ENCODE data around the gene ABCC2.
"Not testable (repeated sequence)": the region's sequence is repeated elsewhere in the genome, so short reads cannot be mapped to it uniquely, and the experiment has no call there.

Gene ABCC2

GRCh38 chr10:99743841-99744240 lies 38.6 kb upstream of the ABCC2 start:
- H3K4me3 ChIP-seq (ENCODE audit: low read depth, low read length), result no peak overlapping the region
- no peak for DNase-seq (ENCODE audit: low read depth)
- TF ChIP-seq CTCF (IDR thresholded peaks at IDR 0.05; ENCODE audit: control insufficient read depth, extremely low read depth, insufficient read depth), result no peak

GRCh38 chr10:99746166-99746565 lies 36.3 kb upstream of the ABCC2 start:
- not testable (repeated sequence) for DNase-seq (ENCODE audit: low read depth); H3K4me3 ChIP-seq (ENCODE audit: low read depth, low read length)

DNA sequence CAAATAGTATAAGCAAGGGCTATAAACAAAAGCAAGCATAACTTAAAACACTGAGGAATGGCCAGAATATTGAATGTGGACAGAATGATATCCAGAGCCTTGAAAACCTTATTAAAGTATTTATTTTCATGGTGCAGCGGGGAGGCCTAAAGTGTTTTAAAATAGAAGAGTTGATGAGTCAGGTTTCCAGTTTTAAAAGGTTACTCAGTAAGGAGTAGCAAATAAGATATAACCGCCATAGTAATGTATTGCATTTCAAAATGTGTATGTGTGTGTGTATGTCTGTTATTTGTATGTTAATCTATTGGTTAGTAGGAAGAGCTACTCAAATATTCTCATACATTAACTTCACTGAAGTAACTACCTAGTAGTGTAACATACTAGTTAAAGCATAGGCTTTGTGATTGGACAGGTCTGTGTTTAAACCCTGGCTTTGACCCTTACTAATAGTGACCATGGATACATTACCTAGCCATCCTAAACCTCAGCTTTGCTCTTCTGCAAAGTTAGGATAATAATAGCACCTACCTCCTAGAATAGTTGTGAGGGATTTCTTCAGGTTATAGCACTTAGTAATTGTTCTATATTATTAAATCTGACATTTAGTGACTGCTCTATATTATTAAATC lies 33.5 kb upstream of the ABCC2 start:
- no peak for DNase-seq (ENCODE audit: low read depth)
- no peak overlapping the region for H3K4me3 ChIP-seq (ENCODE audit: low read depth, low read length)
- TF ChIP-seq CTCF (IDR thresholded peaks at IDR 0.05; ENCODE audit: control insufficient read depth, extremely low read depth, insufficient read depth), result no peak

- TF ChIP-seq CTCF (IDR thresholded peaks at IDR 0.05; ENCODE audit: control insufficient read depth, extremely low read depth, insufficient read depth), result no peak
- no peak overlapping the region for H3K4me3 ChIP-seq (ENCODE audit: low read depth, low read length)
- no peak for DNase-seq (ENCODE audit: low read depth)
Observed at GRCh38 chr10:99750641-99751040, 31.8 kb upstream of the ABCC2 start.

DNA sequence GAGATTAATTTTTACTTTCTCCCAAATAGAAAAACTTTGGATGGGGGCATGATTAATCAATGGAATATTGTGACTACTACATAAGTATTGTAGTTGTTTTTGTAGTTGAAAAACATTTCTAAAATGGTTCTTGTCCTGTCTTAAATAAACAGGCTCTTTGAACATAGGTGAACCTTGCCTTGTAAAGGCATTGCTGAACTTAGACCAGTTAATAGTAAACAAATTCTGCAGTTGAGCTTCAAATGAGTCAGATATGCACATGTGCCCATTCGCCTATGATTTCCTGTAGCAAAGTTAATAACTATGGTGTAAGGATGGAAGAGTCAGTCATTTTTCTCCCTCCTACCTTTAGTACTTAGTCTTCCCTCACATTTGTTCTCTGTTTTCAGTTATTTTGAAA lies 27.8 kb upstream of the ABCC2 start:
- no peak for TF ChIP-seq CTCF (IDR thresholded peaks at IDR 0.05; ENCODE audit: control insufficient read depth, extremely low read depth, insufficient read depth)
- no peak for DNase-seq (ENCODE audit: low read depth)

DNA sequence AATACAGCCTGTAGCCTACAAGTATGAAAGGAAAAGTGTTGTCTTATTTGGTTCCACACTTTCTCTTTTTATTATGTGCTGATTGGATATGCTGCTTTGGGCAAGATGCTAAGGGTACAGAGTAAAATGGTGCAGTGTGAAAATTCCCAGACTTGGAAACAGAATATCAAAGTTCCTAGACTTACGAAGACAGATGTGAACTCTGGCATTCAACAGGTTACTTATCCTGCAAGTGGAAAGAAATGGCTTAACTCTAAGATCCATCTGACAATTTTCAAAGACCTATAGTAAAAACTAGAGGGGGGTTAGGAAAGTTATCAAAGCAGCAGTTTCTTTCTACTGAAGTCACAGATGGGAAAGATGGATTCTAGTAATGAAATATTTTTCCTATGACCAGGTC lies 26.3 kb upstream of the ABCC2 start:
- H3K4me3 ChIP-seq (ENCODE audit: low read depth, low read length), result no peak overlapping the region
- no peak for DNase-seq (ENCODE audit: low read depth)
- TF ChIP-seq CTCF (IDR thresholded peaks at IDR 0.05; ENCODE audit: control insufficient read depth, extremely low read depth, insufficient read depth), result no peak

More for the DNA sequence above, 27.8 kb upstream of the ABCC2 start:
- H3K4me3 ChIP-seq (ENCODE audit: low read depth, low read length), result no peak overlapping the region

DNA sequence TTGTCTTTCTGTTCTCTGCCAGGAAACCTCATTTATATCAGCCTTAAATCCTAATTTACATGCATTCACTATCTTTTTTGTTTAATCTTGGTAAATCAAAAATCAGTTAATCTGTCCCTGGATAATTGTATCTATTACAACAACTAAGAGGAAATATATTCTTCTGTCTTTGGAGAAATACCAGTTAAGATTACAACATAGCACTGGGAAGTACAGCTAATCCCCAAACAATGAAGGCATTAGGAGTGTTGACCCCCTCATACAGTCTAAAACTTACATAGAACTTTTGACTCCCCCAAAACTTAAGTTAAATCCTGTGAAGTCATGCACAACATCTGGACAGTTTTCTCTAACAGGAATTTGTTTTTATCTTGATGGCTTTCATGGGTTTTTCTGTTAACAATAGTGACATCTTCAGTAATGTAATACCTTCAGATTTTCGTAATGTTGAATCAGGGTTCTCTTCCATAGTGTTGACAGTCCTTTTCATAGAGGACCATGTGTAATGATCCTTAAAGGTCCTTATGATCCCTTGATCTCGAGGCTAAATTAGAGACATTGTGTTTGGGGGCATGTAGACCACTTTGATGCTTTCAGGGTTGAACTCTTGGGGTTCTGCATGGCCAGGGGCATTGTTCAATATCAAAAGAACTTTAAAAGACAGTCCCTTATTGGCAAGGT lies 24.1 kb upstream of the ABCC2 start:
- no peak overlapping the region for H3K4me3 ChIP-seq (ENCODE audit: low read depth, low read length)
- no peak for DNase-seq (ENCODE audit: low read depth)
- TF ChIP-seq CTCF (IDR thresholded peaks at IDR 0.05; ENCODE audit: control insufficient read depth, extremely low read depth, insufficient read depth), result no peak
